ENCODE data around the gene CACNB3. TPM values are rescaled to one million over a fixed set of nuclear protein-coding genes. Genes with fewer than 3 reads are reported as not detected.
A peak's percentile ranks its signal among the peaks of the same experiment; 100 is the strongest.

CACNB3 gene
- total and polyA plus RNA-seq, 9 of the 15 experiments (the other 6 are each of a cell fraction or from before 2014, with no cell fraction given): 0.24 to 2.0 (median 1.5) TPM

GRCh38 chr12:48851883-48852733 lies 33.8 kb downstream of the CACNB3 start, which contains the start of gene DDX23 (continued):
- TF ChIP-seq FOXO4 (CRISPR knock-in tag; IDR thresholded peaks at IDR 0.05) (no peak), KDM5B (IDR thresholded peaks at IDR 0.05; ENCODE audit: insufficient replicate concordance, low read depth, low read length) (peak; percentile 87), SP2 (IDR thresholded peaks at IDR 0.05; ENCODE audit: extremely low read depth, low read depth, low read length, poor library complexity, severe bottlenecking) (peak; percentile 29), RBM34 (IDR thresholded peaks at IDR 0.05; ENCODE audit: borderline replicate concordance, insufficient read depth, low read length) (no peak), MYC (IDR thresholded peaks at IDR 0.05; ENCODE audit: low read depth, low read length) (peak; percentile 81), MYC (CRISPR knock-in tag; IDR thresholded peaks at IDR 0.05; ENCODE audit: borderline replicate concordance, low read depth) (peak; percentile 69; the same call in 1 of the 2 replicates), FIP1L1 (IDR thresholded peaks at IDR 0.05; ENCODE audit: low read depth, low read length, poor library complexity, severe bottlenecking) (no peak), PTTG1 (tag; IDR thresholded peaks at IDR 0.05; ENCODE audit: low read depth) (no peak), MTA1 (IDR thresholded peaks at IDR 0.05; ENCODE audit: borderline replicate concordance) (peak; percentile 96), CXXC5 (CRISPR knock-in tag; IDR thresholded peaks at IDR 0.05) (peak; percentile 98), CC2D1A (IDR thresholded peaks at IDR 0.05) (no peak), ZNF175 (CRISPR knock-in tag; IDR thresholded peaks at IDR 0.05; ENCODE audit: low read depth) (peak; percentile 95), NFIC (IDR thresholded peaks at IDR 0.05) (no peak), XRCC5 (IDR thresholded peaks at IDR 0.05; ENCODE audit: low read depth, low read length) (no peak; the same call in 1 of the 2 replicates), TCF7L2 (IDR thresholded peaks at IDR 0.05; ENCODE audit: low read depth, low read length) (no peak), GATAD2A (IDR thresholded peaks at IDR 0.05) (no peak), DACH1 (IDR thresholded peaks at IDR 0.05; ENCODE audit: partially characterized antibody) (no peak), RFX7 (CRISPR knock-in tag; IDR thresholded peaks at IDR 0.05) (no peak), TSHZ1 (CRISPR knock-in tag; IDR thresholded peaks at IDR 0.05) (no peak), ZNF561 (CRISPR knock-in tag; conservative IDR thresholded peaks at IDR 0.05) (no peak), SRSF3 (IDR thresholded peaks at IDR 0.05; ENCODE audit: insufficient read depth, low read length) (no peak)
- TF ChIP-seq, protein P1, sequence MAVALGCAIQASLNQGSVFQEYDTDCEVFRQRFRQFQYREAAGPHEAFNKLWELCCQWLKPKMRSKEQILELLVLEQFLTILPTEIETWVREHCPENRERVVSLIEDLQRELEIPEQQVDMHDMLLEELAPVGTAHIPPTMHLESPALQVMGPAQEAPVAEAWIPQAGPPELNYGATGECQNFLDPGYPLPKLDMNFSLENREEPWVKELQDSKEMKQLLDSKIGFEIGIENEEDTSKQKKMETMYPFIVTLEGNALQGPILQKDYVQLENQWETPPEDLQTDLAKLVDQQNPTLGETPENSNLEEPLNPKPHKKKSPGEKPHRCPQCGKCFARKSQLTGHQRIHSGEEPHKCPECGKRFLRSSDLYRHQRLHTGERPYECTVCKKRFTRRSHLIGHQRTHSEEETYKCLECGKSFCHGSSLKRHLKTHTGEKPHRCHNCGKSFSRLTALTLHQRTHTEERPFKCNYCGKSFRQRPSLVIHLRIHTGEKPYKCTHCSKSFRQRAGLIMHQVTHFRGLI (CRISPR knock-in tag; IDR thresholded peaks at IDR 0.05): no peak
